Measurements from ENCODE around the gene MT1F.

MT1F gene

GRCh38 chr16:56613706-56614105 is 44.1 kb upstream of the MT1F start:
- Histone ChIP-seq H3K9ac (ENCODE audit: low read depth, low read length, poor library complexity, severe bottlenecking) (no peak overlapping the region), H3K36me3 (ENCODE audit: insufficient read depth, low read length) (no peaks in the 10 kb centered on the region), H3K4me1 (ENCODE audit: insufficient read depth, low read length, poor library complexity, severe bottlenecking) (peaks cover 14% of the 10 kb centered on the region), H3K9me2 (replicated peaks; ENCODE audit: low read depth, low read length) (no peaks in the 10 kb centered on the region), H4K20me1 (ENCODE audit: insufficient read depth, low read length, poor library complexity, severe bottlenecking) (no peaks in the 10 kb centered on the region), H3K4me2 (ENCODE audit: low read depth, low read length, poor library complexity, severe bottlenecking) (no peak overlapping the region), H3K79me2 (ENCODE audit: insufficient read depth, low read length) (peaks cover 7% of the 10 kb centered on the region), H3K27me3 (ENCODE audit: insufficient read depth, low read length, poor library complexity, severe bottlenecking) (no peaks in the 10 kb centered on the region), H3F3A (ENCODE audit: low read depth) (no peaks in the 10 kb centered on the region), H3K4me3 (ENCODE audit: low read length, poor library complexity, severe bottlenecking) (no peak overlapping the region), H3K9me3 (ENCODE audit: insufficient read depth, low read depth, low read length) (no peaks in the 10 kb centered on the region), H2AFZ (ENCODE audit: low read length) (no peak overlapping the region)
- no peak for TF ChIP-seq CTCF (conservative IDR thresholded peaks at IDR 0.05; ENCODE audit: low read length)
- TF ChIP-seq EZH2phosphoT487 (IDR thresholded peaks at IDR 0.05; ENCODE audit: borderline replicate concordance), result no peak

- no peak for TF ChIP-seq CTCF (conservative IDR thresholded peaks at IDR 0.05; ENCODE audit: low read length)
- no peak for TF ChIP-seq EZH2phosphoT487 (IDR thresholded peaks at IDR 0.05; ENCODE audit: borderline replicate concordance)
- Histone ChIP-seq H3F3A (ENCODE audit: low read depth) (no peaks in the 10 kb centered on the region), H3K9me2 (replicated peaks; ENCODE audit: low read depth, low read length) (no peaks in the 10 kb centered on the region), H3K27me3 (ENCODE audit: insufficient read depth, low read length, poor library complexity, severe bottlenecking) (no peaks in the 10 kb centered on the region), H3K9me3 (ENCODE audit: insufficient read depth, low read depth, low read length) (no peaks in the 10 kb centered on the region), H3K79me2 (ENCODE audit: insufficient read depth, low read length) (no peaks in the 10 kb centered on the region), H3K4me2 (ENCODE audit: low read depth, low read length, poor library complexity, severe bottlenecking) (no peak overlapping the region), H4K20me1 (ENCODE audit: insufficient read depth, low read length, poor library complexity, severe bottlenecking) (no peaks in the 10 kb centered on the region), H2AFZ (ENCODE audit: low read length) (no peak overlapping the region), H3K4me1 (ENCODE audit: insufficient read depth, low read length, poor library complexity, severe bottlenecking) (peaks cover 13% of the 10 kb centered on the region), H3K36me3 (ENCODE audit: insufficient read depth, low read length) (no peaks in the 10 kb centered on the region), H3K4me3 (ENCODE audit: low read length, poor library complexity, severe bottlenecking) (no peak overlapping the region), H3K9ac (ENCODE audit: low read depth, low read length, poor library complexity, severe bottlenecking) (no peak overlapping the region)
Observed at GRCh38 chr16:56614549-56614991, 43.2 kb upstream of the MT1F start.

- Histone ChIP-seq H3K79me2 (ENCODE audit: insufficient read depth, low read length) (no peaks in the 10 kb centered on the region), H3K4me1 (ENCODE audit: insufficient read depth, low read length, poor library complexity, severe bottlenecking) (peaks cover 5% of the 10 kb centered on the region), H3K4me2 (ENCODE audit: low read depth, low read length, poor library complexity, severe bottlenecking) (no peak overlapping the region), H4K20me1 (ENCODE audit: insufficient read depth, low read length, poor library complexity, severe bottlenecking) (no peaks in the 10 kb centered on the region), H3K36me3 (ENCODE audit: insufficient read depth, low read length) (no peaks in the 10 kb centered on the region), H2AFZ (ENCODE audit: low read length) (no peak overlapping the region), H3K9ac (ENCODE audit: low read depth, low read length, poor library complexity, severe bottlenecking) (no peak overlapping the region), H3K9me3 (ENCODE audit: insufficient read depth, low read depth, low read length) (no peaks in the 10 kb centered on the region), H3K4me3 (ENCODE audit: low read length, poor library complexity, severe bottlenecking) (no peak overlapping the region), H3K27me3 (ENCODE audit: insufficient read depth, low read length, poor library complexity, severe bottlenecking) (no peaks in the 10 kb centered on the region), H3K9me2 (replicated peaks; ENCODE audit: low read depth, low read length) (no peaks in the 10 kb centered on the region), H3F3A (ENCODE audit: low read depth) (no peaks in the 10 kb centered on the region)
- TF ChIP-seq EZH2phosphoT487 (IDR thresholded peaks at IDR 0.05; ENCODE audit: borderline replicate concordance) (no peak), CTCF (conservative IDR thresholded peaks at IDR 0.05; ENCODE audit: low read length) (no peak)
Observed at GRCh38 chr16:56615353-56615752, 42.4 kb upstream of the MT1F start.

Data from Loucy (cell line).